Neural progenitor cell (in vitro differentiated cells): Measurements from ENCODE around the gene PCSK9. TPM values are rescaled to one million over a fixed set of nuclear protein-coding genes. Genes with fewer than 3 reads are reported as not detected.

Source experiments
- DNase-seq: peaks from one replicate; pipeline ENCODE4 v3.0.0-alpha.2; 2016; ENCODE audit warnings: low spot score
- H2AFZ ChIP-seq: fragments of 200-600 bp; sonication (generic); replicated peaks from 2 replicates; pipeline ENCODE4 v1.6.1; 2016; ENCODE audit warnings: antibody characterized with exemption
- H3F3A ChIP-seq: fragments of 200-600 bp; sonication (generic); 2 replicates; pipeline ENCODE4 v1.6.1; 2016; ENCODE audit warnings: antibody characterized with exemption, low read depth
- H3K27ac ChIP-seq: fragments of 200-600 bp; sonication (generic); 2 replicates; pipeline ENCODE4 v1.5.1; 2016; ENCODE audit warnings: mild to moderate bottlenecking
- H3K27me3 ChIP-seq: fragments of 200-600 bp; sonication (generic); 2 replicates; pipeline ENCODE4 v1.6.1; 2016; ENCODE audit warnings: mild to moderate bottlenecking, moderate library complexity
- H3K36me3 ChIP-seq: fragments of 200-600 bp; sonication (generic); 2 replicates; pipeline ENCODE4 v1.5.1; 2016
- H3K4me1 ChIP-seq: fragments of 200-600 bp; sonication (generic); 2 replicates; pipeline ENCODE4 v1.6.1; 2016; ENCODE audit warnings: mixed run types
- H3K4me2 ChIP-seq: fragments of 200-600 bp; sonication (generic); 2 replicates; pipeline ENCODE4 v1.6.1; 2016
- H3K4me3 ChIP-seq: fragments of 200-600 bp; sonication (generic); 2 replicates; pipeline ENCODE4 v1.5.1; 2016
- H3K79me2 ChIP-seq: fragments of 200-600 bp; sonication (generic); 2 replicates; pipeline ENCODE4 v1.6.1; 2016; ENCODE audit warnings: low read depth
- H3K9ac ChIP-seq: fragments of 200-600 bp; sonication (generic); 2 replicates; pipeline ENCODE4 v1.6.1; 2016
- H3K9me3 ChIP-seq: fragments of 200-600 bp; sonication (generic); 2 replicates; pipeline ENCODE4 v1.5.1; 2016; ENCODE audit warnings: low read depth
- H4K20me1 ChIP-seq: fragments of 200-600 bp; sonication (generic); 2 replicates; pipeline ENCODE4 v1.6.1; 2016; ENCODE audit warnings: low read depth
- H3K27ac Mint-ChIP-seq: 3 replicates; pipeline ENCODE4 v1.8.0; 2021; ENCODE audit warnings: mixed read lengths
- H3K27me3 Mint-ChIP-seq: 2 replicates; pipeline ENCODE4 v1.8.0; 2022; ENCODE audit warnings: low read depth, mild to moderate bottlenecking, inconsistent platforms, moderate library complexity, mixed read lengths; ENCODE audit not compliant: insufficient read depth
- H3K36me3 Mint-ChIP-seq: 3 replicates; pipeline ENCODE4 v1.8.0; 2021; ENCODE audit warnings: mixed read lengths
- H3K4me1 Mint-ChIP-seq: 3 replicates; pipeline ENCODE4 v1.8.0; 2021; ENCODE audit warnings: mixed read lengths
- H3K4me3 Mint-ChIP-seq: 3 replicates; pipeline ENCODE4 v1.8.0; 2021; ENCODE audit warnings: mild to moderate bottlenecking, moderate library complexity, mixed read lengths
- H3K9me3 Mint-ChIP-seq: 3 replicates; pipeline ENCODE4 v1.8.0; 2020; ENCODE audit warnings: mixed read lengths
- EZH2 ChIP-seq: fragments of 200-600 bp; sonication (generic); IDR thresholded peaks from 2 replicates; pipeline ENCODE4 v1.6.1; 2017; ENCODE audit warnings: antibody characterized with exemption, mild to moderate bottlenecking, moderate library complexity
- EZH2phosphoT487 ChIP-seq: fragments of 200-600 bp; sonication (generic); IDR thresholded peaks from 2 replicates; pipeline ENCODE4 v1.6.1; 2017; ENCODE audit warnings: antibody characterized with exemption
- total RNA-seq: library from RNA; depleted of rRNA; stranded (reverse); fragments of >200 nt; gene quantifications from 2 replicates; pipeline ENCODE4 v1.2.3, GENCODE V29; 2015; ENCODE audit warnings: low replicate concordance
- TF ChIP-seq, protein P1 (sequence below): fragments of 200-600 bp; sonication (generic); IDR thresholded peaks from 2 replicates; pipeline ENCODE4 v1.5.1; 2017; ENCODE audit warnings: antibody characterized with exemption, mild to moderate bottlenecking

The PCSK9 gene
- total RNA-seq, 1 donor from 2014 or later, result 4.5 TPM

DNA sequence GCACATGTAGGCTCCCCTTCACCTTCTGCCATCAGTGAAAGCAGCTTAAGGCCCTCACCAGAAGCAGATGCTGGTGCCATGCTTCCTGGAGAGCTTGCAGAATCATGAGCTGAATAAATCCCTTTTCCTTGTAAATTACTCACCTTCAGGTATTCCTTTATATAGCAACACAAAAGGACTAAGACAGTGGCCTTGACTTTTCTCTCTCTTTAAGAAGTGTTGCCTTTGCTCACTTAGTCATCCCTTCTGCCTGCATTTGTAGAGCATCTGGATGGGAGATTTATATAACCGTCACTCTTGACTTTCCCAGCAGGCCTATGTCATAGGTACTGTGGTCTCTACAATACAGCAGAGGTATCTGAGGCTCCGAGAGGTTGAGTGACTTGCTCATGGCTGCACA is 3.7 kb downstream of the PCSK9 start:
- H3K4me2 ChIP-seq, result no peak overlapping the region
- H3K9ac ChIP-seq, result no peak overlapping the region
- peaks cover 42% of the 10 kb centered on the region for H3K27me3 ChIP-seq
- H3K9me3 ChIP-seq, result no peaks in the 10 kb centered on the region
- H3K27me3 Mint-ChIP-seq, result peaks cover 47% of the 10 kb centered on the region
- H3K79me2 ChIP-seq, result peaks cover 14% of the 10 kb centered on the region
- no peak for TF ChIP-seq EZH2phosphoT487
- TF ChIP-seq EZH2, result no peak
- TF ChIP-seq, protein P1, sequence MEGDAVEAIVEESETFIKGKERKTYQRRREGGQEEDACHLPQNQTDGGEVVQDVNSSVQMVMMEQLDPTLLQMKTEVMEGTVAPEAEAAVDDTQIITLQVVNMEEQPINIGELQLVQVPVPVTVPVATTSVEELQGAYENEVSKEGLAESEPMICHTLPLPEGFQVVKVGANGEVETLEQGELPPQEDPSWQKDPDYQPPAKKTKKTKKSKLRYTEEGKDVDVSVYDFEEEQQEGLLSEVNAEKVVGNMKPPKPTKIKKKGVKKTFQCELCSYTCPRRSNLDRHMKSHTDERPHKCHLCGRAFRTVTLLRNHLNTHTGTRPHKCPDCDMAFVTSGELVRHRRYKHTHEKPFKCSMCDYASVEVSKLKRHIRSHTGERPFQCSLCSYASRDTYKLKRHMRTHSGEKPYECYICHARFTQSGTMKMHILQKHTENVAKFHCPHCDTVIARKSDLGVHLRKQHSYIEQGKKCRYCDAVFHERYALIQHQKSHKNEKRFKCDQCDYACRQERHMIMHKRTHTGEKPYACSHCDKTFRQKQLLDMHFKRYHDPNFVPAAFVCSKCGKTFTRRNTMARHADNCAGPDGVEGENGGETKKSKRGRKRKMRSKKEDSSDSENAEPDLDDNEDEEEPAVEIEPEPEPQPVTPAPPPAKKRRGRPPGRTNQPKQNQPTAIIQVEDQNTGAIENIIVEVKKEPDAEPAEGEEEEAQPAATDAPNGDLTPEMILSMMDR, result no peak
- H3K27ac ChIP-seq, result no peak overlapping the region
- H3K36me3 Mint-ChIP-seq, result no peaks in the 10 kb centered on the region
- H4K20me1 ChIP-seq, result peaks cover 14% of the 10 kb centered on the region
- peaks cover 8% of the 10 kb centered on the region for H3K4me1 ChIP-seq
- H3K27ac Mint-ChIP-seq, result no peak overlapping the region
- no peak overlapping the region for H3K4me3 Mint-ChIP-seq
- H3F3A ChIP-seq, result no peaks in the 10 kb centered on the region
- peaks cover 28% of the 10 kb centered on the region for H3K4me1 Mint-ChIP-seq
- H2AFZ ChIP-seq, result no peak overlapping the region
- no peaks in the 10 kb centered on the region for H3K36me3 ChIP-seq
- no peak for DNase-seq
- no peaks in the 10 kb centered on the region for H3K9me3 Mint-ChIP-seq
- no peak overlapping the region for H3K4me3 ChIP-seq

GRCh38 chr1:55043726-55044125 is 4.4 kb downstream of the PCSK9 start:
- H3K27ac Mint-ChIP-seq, result no peak overlapping the region
- peaks cover 42% of the 10 kb centered on the region for H3K27me3 Mint-ChIP-seq
- no peaks in the 10 kb centered on the region for H3F3A ChIP-seq
- no peaks in the 10 kb centered on the region for H3K9me3 ChIP-seq
- H3K4me1 Mint-ChIP-seq, result peaks cover 25% of the 10 kb centered on the region
- no peak overlapping the region for H2AFZ ChIP-seq
- H3K36me3 ChIP-seq, result no peaks in the 10 kb centered on the region
- no peak overlapping the region for H3K4me3 ChIP-seq
- H3K4me1 ChIP-seq, result peaks cover 8% of the 10 kb centered on the region
- no peak overlapping the region for H3K4me3 Mint-ChIP-seq
- DNase-seq, result no peak
- no peak for TF ChIP-seq EZH2
- no peak overlapping the region for H3K27ac ChIP-seq
- peaks cover 14% of the 10 kb centered on the region for H3K79me2 ChIP-seq
- no peaks in the 10 kb centered on the region for H3K36me3 Mint-ChIP-seq
- H3K9me3 Mint-ChIP-seq, result no peaks in the 10 kb centered on the region
- peaks cover 35% of the 10 kb centered on the region for H3K27me3 ChIP-seq
- no peak overlapping the region for H3K9ac ChIP-seq
- peaks cover 14% of the 10 kb centered on the region for H4K20me1 ChIP-seq
- H3K4me2 ChIP-seq, result no peak overlapping the region

DNA sequence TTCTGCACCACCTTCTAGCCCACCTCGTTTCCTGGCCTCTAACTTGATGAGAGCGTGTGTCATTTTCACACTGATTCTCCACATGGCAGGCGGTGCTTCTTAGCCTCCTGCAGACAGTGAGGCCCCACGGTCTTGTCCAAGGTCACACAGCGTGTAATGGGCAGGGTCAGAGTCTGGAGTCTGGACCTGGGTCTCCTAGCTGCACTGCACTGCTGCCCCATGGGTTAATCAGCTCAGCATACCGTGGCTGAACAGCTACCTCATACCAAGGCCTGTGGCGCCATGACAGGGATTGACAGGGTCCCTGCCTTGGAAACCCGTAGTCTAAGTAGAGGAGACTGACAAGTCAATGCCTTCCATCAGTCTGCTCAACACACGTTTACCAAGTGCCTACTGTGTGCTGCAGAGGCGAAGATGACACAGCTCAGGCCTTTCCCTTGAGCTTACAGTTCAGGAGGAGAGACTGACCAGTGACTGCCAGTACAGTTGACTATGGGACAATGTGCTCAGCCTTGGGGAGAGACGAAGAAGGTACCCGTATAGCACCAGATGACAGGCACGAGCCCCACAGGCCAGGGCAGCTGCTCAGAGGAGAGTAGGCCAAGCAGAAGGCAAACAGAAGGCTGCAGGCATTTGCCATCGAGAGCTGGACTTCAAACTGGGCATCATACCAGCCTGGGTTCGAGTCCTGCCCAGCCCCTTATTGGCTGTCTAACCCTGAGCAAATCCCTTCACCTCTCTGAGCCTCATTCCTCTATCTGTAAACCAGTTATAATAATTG is 5.5 kb downstream of the PCSK9 start:
- no peak for DNase-seq
- no peak overlapping the region for H3K4me2 ChIP-seq
- no peaks in the 10 kb centered on the region for H3K9me3 ChIP-seq
- no peaks in the 10 kb centered on the region for H3K36me3 ChIP-seq
- H2AFZ ChIP-seq, result no peak overlapping the region
- H3K4me3 ChIP-seq, result no peak overlapping the region
- H3K79me2 ChIP-seq, result peaks cover 14% of the 10 kb centered on the region
- H3K27me3 ChIP-seq, result peaks cover 24% of the 10 kb centered on the region
- peaks cover 37% of the 10 kb centered on the region for H3K27me3 Mint-ChIP-seq
- H3F3A ChIP-seq, result no peaks in the 10 kb centered on the region
- H4K20me1 ChIP-seq, result peaks cover 14% of the 10 kb centered on the region
- H3K36me3 Mint-ChIP-seq, result no peaks in the 10 kb centered on the region
- H3K27ac Mint-ChIP-seq, result no peak overlapping the region
- peaks cover 27% of the 10 kb centered on the region for H3K4me1 Mint-ChIP-seq
- no peaks in the 10 kb centered on the region for H3K9me3 Mint-ChIP-seq
- H3K27ac ChIP-seq, result no peak overlapping the region
- peaks cover 6% of the 10 kb centered on the region for H3K4me1 ChIP-seq
- H3K4me3 Mint-ChIP-seq, result no peak overlapping the region
- no peak overlapping the region for H3K9ac ChIP-seq
- TF ChIP-seq EZH2 (no peak), EZH2phosphoT487 (no peak)
- TF ChIP-seq, protein P1, result no peak

DNA sequence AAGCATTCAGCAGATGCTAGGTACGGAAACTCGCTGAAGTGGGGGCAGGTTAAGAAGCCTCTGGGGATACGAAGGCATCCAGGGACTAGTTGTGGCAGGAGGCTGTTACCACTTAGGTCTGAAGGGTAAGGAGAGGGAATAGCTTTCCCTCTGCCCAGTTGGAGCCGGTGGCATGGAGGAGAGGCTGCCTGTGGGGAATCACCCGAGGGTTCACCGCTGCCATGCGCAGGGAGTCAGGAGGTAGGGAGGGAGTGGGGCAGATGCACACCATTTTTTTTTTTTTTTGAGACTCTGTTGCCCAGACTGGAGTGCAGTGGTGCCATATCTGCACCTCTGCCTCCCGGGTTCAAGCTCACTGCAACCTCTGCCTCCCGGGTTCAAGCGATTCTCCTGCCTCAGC is 6.1 kb downstream of the PCSK9 start:
- Histone ChIP-seq H3K79me2 (peaks cover 14% of the 10 kb centered on the region), H4K20me1 (peaks cover 14% of the 10 kb centered on the region), H3K9me3 (no peaks in the 10 kb centered on the region), H3F3A (no peaks in the 10 kb centered on the region), H3K27me3 (peaks cover 18% of the 10 kb centered on the region), H3K4me1 (peaks cover under 1% of the 10 kb centered on the region), H3K27ac (no peak overlapping the region), H3K36me3 (no peaks in the 10 kb centered on the region), H2AFZ (no peak overlapping the region), H3K4me3 (no peak overlapping the region), H3K9ac (no peak overlapping the region), H3K4me2 (no peak overlapping the region)
- Mint-ChIP-seq H3K4me1 (peaks cover 27% of the 10 kb centered on the region), H3K27me3 (peaks cover 34% of the 10 kb centered on the region), H3K36me3 (no peaks in the 10 kb centered on the region), H3K27ac (no peak overlapping the region), H3K4me3 (no peak overlapping the region), H3K9me3 (no peaks in the 10 kb centered on the region)
- no peak for DNase-seq
- TF ChIP-seq EZH2, result no peak
- TF ChIP-seq EZH2phosphoT487, result no peak
